Endometrial microvascular endothelial cells (primary cell): ENCODE data around the gene C17orf67. TPM values are rescaled to one million over a fixed set of nuclear protein-coding genes. Genes with fewer than 3 reads are reported as not detected.

Experiments used
- in situ Hi-C: cut with HindIII; loops from 2 replicates; pipeline ENCODE4 v1.10.0; 2017; ENCODE audit warnings: low sequenced_read_pairs, low pct_unique_long_range_greater_than_20kb; ENCODE audit errors: inconsistent ontology term
- total RNA-seq: library from RNA; depleted of rRNA; stranded (reverse); fragments of >200 nt; gene quantifications from one replicate; pipeline ENCODE4 v1.2.3, GENCODE V29; 2015; ENCODE audit errors: inconsistent ontology term

Gene C17orf67, protein sequence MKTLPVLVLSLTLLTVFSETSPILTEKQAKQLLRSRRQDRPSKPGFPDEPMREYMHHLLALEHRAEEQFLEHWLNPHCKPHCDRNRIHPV
- 1.5 TPM for total RNA-seq

DNA sequence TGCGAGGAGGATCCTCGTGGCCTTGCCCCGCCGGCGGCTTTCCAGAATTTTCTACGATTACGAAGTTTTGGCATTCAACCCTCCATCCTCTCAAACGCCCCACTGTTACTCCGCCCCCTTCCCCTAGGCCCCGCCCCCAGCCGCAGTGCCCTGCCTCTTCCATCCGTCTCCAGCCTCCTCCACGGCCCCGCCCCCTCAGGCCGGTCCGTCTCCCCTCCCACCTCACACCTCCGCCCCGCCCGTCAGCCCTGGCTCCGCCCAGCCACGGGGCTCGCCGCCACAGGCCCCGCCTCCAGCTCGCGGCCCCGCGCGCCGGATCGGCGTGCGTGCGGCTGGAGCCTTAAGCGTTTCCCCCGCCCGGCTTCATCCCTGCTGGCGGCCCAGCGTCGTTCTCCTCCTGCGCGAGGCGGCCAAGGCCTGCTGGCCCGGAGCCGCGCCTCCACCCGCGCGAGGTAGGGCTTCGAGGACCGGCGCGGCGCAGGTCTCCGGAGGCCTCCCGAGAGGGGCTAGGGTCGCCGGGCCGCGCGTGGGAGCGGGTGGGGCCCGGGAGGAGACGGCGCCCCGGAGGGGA lies at the start of gene C17orf67, which contains the start of gene DGKE:
Gene C17orf67 (minus strand): TSS at position 112 of the 571 bp plus-strand sequence. CDS start 18,110 bp downstream, outside the sequence.
Gene DGKE (plus strand): TSS at position 343 of the 571 bp plus-strand sequence. CDS start 645 bp downstream, outside the sequence.
- in situ Hi-C loops = loop anchor here (25.0 kb wide), 1 partner anchor 103 kb away; no protein-coding TSS in a partner anchor

DNA sequence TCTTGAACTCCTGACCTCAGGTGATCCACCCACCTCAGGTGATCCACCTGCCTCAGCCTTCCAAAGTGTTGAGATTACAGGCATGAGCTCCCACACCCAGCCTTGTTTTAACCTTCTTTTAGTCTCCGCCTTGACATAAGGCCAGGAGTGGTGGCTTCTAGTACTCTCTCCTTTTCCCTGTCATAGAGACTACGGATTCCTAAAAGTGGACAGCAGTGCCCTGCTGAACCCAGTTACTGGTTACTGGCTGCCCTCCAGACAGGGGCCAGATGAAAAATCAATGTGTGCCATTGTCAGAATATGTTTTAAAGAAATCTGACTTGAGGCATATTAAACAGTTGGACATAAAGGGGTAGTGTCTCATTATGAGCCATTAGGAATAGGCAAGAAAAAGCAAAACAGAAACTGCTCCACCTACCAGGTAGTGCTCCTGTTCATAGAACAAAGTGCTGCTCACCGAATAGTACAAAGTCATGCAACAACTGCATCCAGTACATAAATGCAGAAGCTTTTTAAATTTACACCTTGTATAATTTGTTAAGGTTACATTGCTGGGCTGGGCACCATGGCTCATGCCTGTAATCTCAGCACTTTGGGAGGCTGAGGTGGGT lies 48.1 kb upstream of the C17orf67 start:
- in situ Hi-C loops = no loop called here

DNA sequence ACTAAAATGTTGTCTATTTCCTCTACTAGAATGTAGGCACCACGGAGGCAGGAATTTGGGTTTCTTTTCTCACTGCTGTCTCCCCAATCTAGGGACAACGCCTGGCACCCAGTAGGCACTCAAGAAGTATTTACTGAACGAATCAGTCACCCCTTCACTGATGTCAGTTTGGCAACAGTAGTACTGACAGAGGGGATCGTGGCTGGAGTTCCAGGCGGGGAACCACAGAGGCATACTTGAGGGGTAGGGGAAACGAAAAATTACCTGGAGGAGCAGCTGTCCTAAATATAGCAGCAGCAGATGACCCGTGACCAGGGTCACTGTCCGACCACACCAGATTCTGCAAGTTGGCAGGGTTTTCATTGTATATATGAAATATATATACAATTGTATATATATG lies 46.9 kb upstream of the C17orf67 start:
- in situ Hi-C loops = no loop called here

DNA sequence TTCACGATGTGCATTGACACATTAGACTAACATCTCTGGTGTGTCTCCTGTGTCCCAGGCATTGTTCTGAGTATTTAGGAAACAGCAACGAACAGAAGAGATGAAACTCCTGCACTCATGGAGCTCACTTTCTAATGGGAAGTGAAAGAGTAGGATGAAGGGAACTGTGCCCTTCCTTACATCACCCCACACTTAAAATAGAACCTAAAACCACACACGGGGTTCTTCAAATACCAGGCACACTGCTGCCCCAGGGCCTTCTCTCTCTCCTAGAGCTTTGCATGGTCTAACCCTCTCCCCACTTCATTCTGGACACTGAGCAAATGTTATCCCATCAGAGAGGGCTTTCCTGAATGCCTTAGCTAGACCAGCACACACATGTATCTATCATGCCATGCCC lies 46.4 kb upstream of the C17orf67 start:
- in situ Hi-C loops = no loop called here

DNA sequence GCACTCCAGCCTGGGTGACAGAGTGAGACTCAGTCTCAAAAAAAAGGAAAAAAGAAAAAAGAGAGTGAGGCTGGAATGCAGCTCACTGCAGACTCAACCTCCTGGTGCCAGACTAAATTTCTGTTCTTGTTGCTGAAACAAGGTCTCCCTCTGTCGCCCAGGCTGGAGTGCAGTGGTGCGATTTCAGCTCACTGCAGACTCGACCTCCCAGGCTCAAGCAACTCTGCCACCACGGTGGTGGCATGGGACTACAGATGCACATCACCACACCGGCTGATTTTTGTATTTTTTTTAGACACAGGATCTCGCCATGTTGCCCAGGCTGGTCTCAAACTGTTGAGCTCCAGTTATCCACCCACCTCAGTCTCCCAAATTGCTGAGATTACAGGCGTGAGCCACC lies 45.6 kb upstream of the C17orf67 start:
- in situ Hi-C loops = no loop called here

DNA sequence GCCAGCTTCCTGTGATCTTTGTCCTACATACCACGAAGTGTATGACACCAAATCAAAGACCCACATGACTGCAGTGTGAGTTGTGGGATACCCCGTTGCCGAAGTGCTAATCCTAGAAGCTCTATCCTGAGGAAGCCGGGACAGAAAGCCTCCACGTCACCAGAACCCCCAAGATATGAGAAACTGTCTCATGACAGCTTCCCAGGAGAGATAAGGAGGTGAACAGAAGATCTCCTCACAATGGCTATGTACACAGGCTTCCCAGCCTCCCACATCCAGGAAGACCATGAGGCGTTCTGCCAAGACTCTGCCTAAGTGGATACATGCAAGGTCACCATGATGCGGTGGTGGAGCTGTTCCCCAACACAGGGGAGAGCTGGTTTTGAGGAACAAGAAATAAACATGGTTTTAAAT lies 43.1 kb upstream of the C17orf67 start:
- in situ Hi-C loops = no loop called here

DNA sequence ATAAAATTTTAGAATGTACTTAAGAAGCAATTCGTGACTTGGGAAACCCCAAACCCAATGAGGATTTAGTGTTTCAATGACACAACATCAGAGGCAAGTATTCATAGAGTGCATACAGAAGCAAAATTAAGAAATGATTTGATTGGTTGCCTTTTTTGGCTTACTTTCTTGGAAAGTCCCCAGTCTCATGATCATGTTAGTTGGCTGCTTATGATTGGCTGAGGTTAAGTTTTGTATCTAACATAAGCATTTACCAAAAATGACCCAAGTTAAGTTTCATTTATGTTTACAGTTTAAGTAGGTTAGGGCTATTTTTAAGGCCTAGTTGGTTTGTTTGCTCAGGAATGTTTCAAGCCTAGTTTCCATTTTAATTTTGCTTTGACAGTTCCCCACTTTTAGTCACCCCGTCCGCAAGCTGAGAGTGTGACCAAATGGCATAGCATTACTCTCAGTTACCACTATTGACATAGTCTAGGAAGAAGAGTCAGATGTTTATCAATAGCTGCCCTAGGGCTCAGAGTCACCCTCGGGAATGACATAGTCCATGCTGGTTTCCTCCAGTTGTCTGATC lies 36.4 kb upstream of the C17orf67 start:
- in situ Hi-C loops = no loop called here

DNA sequence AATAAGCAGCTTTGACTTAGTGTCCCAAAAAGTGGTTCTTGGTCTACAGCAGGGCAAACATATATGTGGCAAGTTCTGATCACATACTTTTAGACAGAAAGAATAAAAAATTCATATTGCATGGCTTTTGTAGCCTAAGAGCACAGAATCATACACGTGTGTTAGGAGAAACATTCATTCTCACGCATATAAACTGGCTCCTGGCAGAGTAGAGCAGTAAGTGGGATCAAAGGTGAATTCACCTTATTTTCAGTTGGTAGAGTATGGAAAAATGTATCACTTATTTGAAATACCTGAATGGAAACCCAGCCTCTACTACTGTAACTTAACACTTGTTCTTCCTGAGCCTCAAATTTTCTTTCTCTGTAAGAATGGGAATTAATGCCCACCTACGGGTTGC lies 35.0 kb upstream of the C17orf67 start:
- in situ Hi-C loops = no loop called here

DNA sequence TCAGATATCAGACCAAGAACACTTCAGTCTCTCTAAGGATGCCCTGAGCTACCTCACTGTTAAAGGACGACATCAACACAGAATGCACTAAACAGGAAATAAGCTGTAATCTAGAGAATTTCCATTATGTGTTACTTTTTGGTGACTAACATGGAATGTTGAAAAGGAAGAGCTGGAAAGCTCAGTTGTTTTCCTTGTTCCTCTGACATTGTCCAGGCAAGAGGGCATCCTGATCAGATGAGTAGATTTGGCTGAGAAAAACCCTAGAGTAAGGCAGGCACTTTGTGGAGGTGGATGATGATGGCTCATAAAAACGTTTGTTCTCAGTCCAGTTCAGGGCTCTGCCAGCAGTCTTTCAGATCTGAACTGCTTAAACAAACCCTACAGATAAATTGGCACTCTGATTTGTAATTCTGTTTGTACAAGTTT lies 34.2 kb upstream of the C17orf67 start:
- in situ Hi-C loops = no loop called here

DNA sequence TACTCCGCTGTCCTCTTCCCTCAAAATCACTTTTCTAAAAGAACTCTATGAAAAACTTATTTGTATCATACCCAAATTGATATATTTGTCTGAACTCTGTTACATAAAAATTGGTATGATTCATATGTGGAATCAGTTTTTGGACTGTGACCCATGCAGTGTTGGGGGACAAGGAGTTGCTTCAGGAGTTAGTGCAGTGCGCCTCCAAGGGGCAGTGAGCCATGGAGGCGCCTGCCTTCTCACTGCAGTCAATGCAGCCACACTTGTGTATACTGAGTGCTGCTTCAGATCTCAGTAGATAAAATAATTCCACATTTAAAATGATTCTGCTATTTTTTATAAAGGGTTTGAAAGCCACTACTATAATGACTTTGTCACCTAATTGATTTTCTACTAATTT lies 32.8 kb upstream of the C17orf67 start:
- in situ Hi-C loops = no loop called here

DNA sequence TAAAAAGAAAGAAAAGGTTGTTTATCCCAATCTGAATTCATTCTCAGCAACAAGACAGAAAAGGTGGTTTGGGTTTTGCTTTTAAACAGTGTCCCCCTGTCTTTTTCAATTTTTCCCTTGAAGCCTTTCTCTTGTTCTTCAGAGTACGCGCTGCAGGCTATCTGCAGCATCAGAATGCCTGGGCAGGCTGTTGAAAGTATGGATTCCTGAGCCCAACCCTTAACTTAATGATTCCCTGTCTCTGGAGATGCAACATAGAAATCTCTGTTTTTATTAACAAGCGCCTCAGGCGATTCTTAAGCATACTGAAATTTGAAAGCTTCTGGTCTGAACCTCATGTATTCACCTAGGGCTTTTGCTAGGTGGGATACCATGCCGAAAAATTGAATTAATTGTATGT lies 32.4 kb upstream of the C17orf67 start:
- in situ Hi-C loops = no loop called here

DNA sequence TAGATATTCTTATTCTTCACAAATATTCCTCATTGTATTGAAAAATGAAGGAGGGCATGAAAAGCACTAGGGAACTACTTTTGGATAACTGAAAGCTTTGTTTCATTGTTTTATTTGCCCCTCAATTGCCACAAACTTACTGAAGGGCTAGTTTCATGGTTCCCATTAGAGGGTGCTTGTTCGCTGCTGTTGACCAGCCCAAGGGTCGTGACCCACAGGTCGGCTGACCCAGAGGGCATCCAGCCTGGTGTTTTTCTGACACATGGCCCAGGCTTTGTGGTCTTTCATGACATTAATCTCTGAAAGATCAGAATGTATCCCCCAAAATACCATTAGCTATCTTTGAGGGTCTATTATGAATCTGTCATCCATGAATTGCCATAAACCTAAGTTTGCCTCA lies 30.3 kb upstream of the C17orf67 start:
- in situ Hi-C loops = no loop called here

DNA sequence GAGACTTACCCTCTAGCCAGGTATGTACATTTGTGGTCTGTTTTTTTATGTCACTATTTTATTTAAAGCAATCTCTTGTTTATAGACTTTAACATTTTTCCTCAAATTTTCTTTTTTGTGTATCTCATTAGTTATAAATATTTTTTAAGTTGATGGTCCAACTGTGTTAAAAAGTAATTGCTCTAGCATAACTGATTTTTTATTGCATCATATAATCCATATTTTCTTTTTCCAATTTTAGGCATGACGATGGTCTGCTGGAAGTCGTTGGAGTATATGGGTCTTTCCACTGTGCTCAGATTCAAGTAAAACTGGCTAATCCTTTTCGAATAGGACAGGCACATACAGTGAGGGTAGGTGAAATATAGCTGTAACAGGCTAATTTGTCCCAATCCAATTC lies 28.2 kb upstream of the C17orf67 start:
- in situ Hi-C loops = no loop called here

DNA sequence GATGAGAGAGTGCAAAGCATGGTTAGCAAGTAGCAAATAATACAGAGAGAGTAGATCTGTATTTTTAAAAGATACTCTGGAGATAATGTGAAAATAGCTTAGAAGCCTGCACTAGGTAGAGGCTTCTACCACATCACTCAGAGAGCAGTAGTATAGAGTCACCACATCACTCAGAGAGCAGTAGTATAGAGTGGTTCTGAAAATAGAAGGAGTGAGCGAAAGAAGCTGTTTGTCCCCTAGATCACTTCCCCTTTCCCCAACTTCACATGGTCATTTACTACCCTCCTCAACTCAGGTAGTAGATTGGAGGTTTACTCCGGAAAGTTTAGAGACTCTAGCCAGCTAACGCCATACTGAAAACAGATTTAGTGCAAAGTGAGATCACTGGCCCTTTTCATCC lies 17.3 kb upstream of the C17orf67 start:
- in situ Hi-C loops = no loop called here

DNA sequence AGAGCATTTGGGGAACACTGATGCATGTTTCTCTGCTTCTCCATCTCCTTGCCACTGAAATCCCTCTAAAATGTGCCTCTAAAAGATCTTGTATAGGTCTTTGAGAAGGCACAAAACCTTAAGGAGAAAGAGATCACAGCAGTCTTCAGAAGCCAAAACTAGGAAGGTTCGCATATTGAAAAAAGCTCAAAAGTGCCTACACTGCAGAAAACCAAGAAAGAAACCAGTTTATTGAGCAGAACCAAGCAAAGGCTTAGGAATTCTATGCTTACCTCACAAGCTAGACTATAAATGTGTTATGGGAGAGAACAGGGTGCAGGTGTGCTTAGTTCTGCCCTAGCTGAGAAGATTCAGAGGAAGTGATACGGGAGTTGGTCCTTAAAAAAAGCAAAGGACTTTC lies 16.9 kb upstream of the C17orf67 start:
- in situ Hi-C loops = no loop called here

DNA sequence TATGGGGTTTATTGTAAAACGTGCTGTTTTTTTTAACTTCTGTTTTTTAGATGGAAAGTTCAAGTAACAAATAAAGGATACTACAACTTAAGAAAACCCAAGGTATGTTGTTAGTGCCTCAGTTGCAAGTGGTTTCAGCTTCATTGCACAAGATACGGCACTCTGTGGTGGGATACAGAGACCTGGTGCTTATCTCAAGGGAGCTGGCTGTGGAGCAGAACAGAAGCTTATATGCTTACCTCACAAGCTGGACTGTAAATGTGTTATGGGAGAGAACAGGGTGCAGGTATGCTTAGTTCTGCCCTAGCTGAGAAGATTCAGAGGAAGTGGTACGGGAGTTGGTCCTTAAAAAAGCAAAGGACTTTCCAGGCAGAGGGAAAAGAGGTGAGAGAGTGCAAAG lies 15.4 kb upstream of the C17orf67 start:
- in situ Hi-C loops = loop anchor here (25.0 kb wide), 1 partner anchor 88 kb away; no protein-coding TSS in a partner anchor

DNA sequence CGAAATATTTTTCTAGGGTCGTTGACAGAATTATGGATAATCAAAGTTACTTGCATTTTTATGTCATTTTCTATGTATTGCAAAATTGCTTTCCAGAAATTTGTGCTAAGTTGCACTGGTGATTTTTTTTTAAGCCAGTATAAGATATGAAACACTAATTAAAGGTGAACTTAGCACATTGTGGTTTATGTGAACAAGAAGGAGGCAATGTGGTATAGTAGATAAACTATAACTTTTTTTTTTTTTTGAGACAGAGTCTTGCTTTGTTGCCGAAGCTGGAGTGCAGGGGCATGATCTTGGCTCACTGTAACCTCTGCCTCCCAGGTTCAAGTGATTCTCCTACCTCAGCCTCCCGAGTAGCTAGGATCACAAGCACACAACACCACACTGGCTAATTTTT lies 13.4 kb upstream of the C17orf67 start:
- in situ Hi-C loops = loop anchor here (25.0 kb wide), 1 partner anchor 90 kb away; no protein-coding TSS in a partner anchor

DNA sequence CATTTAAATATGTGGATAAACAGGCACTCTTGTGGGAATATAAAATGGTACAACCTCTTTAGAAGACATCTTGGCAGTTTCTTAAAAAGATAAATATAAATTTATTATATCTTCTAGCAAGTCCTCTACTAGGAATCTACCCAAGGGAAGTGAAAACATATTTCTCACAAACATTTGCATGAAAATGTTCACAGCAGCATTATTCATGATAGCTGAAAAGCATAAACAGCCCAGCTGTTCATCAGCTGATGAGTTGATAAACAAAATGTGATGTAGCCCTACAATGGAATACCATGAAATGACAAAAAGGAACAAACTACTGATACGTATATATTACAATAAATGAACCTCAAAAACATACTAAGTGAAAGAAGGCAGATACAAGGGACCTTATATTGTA lies 12.2 kb upstream of the C17orf67 start:
- in situ Hi-C loops = loop anchor here (25.0 kb wide), 1 partner anchor 91 kb away; no protein-coding TSS in a partner anchor

DNA sequence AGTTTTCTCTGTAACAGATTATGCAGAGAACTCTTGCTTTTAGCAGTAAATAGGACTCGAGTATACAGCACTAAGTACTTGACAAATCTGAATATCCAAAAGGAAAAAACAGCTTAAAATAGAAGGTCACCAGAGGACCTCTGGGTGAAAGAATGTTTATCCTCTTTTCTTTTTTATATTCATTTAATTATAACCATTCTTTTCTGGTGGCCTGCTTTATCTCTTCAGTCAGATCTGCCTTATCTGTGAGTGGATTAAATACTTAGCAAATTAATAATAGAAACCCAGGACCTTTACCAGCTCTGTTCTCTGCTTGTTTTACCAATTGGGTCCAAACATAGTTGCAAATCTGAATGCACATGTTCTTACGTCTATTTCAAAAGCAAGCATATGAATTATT lies 8.9 kb upstream of the C17orf67 start:
- in situ Hi-C loops = loop anchor here (25.0 kb wide), 1 partner anchor 95 kb away; no protein-coding TSS in a partner anchor

DNA sequence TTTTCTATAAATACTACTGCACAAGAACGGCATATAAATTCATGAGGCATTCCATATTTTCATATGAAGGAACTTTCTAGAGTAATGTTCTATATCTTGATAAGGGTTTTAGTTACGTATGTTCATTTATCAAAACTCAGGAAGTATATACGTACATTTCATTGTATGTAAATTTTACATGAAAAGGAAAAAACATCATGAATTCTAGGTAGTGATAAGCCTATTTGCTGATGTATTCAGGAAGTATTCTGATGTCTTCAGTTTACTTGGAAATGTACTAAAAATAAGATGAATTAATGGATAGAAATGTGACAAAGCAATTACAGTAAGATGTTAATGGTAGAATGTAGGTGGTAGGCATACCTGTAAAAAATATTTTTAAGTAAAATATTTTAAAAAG lies 5.0 kb upstream of the C17orf67 start:
- in situ Hi-C loops = loop anchor here (25.0 kb wide), 1 partner anchor 99 kb away; no protein-coding TSS in a partner anchor
